GM12878 (cell line): Measurements from ENCODE around the gene VMP1.

Source experiments
- CTCF ChIP-seq, 3 experiments: IDR thresholded peaks in 2 of 3; conservative IDR thresholded peaks in 1 of 3; 2 replicates each; pipeline ENCODE4 v1.5.1; 2011; ENCODE audit warnings: low read depth in 3 of 3, low read length in 3 of 3, mild to moderate bottlenecking in 3 of 3, control low read depth in 2 of 3, moderate library complexity in 2 of 3, inconsistent platforms in 1 of 3, mixed read lengths in 1 of 3; ENCODE audit not compliant: control insufficient read depth in 2 of 3, insufficient read depth in 1 of 3; ENCODE audit errors: extremely low read depth in 1 of 3
- ELK1 ChIP-seq: IDR thresholded peaks from 2 replicates; pipeline ENCODE4 v1.6.1; 2012; ENCODE audit warnings: low read depth, low read length, improper control_type of control experiment
- JUNB ChIP-seq: IDR thresholded peaks from 2 replicates; pipeline ENCODE4 v1.6.1; 2016; ENCODE audit warnings: antibody characterized with exemption, mild to moderate bottlenecking
- NR2C2 ChIP-seq: IDR thresholded peaks from 2 replicates; pipeline ENCODE4 v1.6.1; 2011; ENCODE audit warnings: borderline replicate concordance, low read depth; ENCODE audit not compliant: control insufficient read depth, insufficient read length
- NR2F1 ChIP-seq: fragments of 450-650 bp; conservative IDR thresholded peaks from 2 replicates; pipeline ENCODE4 v1.6.1; 2017; ENCODE audit warnings: mild to moderate bottlenecking
- POLR2A ChIP-seq: IDR thresholded peaks from 2 replicates; pipeline ENCODE4 v1.6.1; 2011; ENCODE audit warnings: low read depth, mild to moderate bottlenecking, low read length
- POLR2AphosphoS5 ChIP-seq: IDR thresholded peaks from 2 replicates; pipeline ENCODE4 v1.6.1; 2011; ENCODE audit warnings: mild to moderate bottlenecking, low read length, inconsistent platforms
- RAD21 ChIP-seq: IDR thresholded peaks from 2 replicates; pipeline ENCODE4 v1.6.1; 2011; ENCODE audit warnings: mild to moderate bottlenecking, low read depth, low read length, moderate library complexity; ENCODE audit not compliant: insufficient read depth
- RFX5 ChIP-seq: IDR thresholded peaks from 2 replicates; pipeline ENCODE4 v1.6.1; 2011; ENCODE audit warnings: low read depth, low read length, improper control_type of control experiment

DNA sequence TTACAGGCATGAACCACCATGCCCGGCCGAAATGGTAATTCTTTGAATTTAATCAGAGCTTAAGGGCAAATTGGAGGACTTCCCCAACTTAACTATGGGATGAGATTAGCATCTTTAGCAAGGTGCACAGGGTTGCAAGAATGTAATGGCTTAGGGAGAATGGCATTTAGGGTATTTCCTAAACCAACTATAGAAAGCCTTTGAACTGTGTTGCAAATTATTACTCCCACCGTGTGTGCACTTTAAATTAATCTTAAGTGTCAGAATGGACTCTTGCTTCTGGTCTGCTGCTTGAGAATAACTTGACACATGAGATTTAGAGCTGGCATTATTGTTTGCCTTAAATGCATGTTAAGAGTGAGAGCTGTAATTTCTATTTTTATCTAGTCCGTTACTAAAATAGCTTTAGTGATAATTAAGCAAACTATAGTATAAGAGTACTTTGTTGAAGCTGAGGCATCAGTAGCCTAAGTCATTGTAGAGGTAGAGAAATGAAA is 125.5 kb downstream of the VMP1 start:
- TF ChIP-seq ELK1 = no peak
- no peak for TF ChIP-seq POLR2A
- TF ChIP-seq CTCF (IDR thresholded peaks at IDR 0.05 in 2 of 3, conservative IDR thresholded peaks at IDR 0.05 in 1 of 3; ENCODE audit: control insufficient read depth in 2 of 3, extremely low read depth in 1 of 3, insufficient read depth in 1 of 3, low read depth in 3 of 3, low read length in 3 of 3) = no peak
- peak; percentile 68 for TF ChIP-seq NR2F1
- TF ChIP-seq POLR2AphosphoS5 = no peak
- no peak for TF ChIP-seq RFX5
- peak; percentile 18; the same call in 1 of the 2 replicates for TF ChIP-seq RAD21
- TF ChIP-seq JUNB = peak; percentile 60
- TF ChIP-seq NR2C2 = no peak
